Measurements from ENCODE around the gene SPRR2F. TPM values are rescaled to one million over a fixed set of nuclear protein-coding genes. Genes with fewer than 3 reads are reported as not detected.

SPRR2F gene
- total and polyA plus RNA-seq, 9 of the 15 experiments (the other 6 are each of a cell fraction or from before 2014, with no cell fraction given) = 0.22 to 2.0 (median 0.41) TPM; not detected in 4

- Histone ChIP-seq H3K4me3 (no peak within 1 kb of the TSS), H3K9ac (ENCODE audit: insufficient read depth in 1 of 2, low read depth in 2 of 2, low read length in 2 of 2) (no peak within 1 kb of the TSS), H2AFZ (ENCODE audit: low read depth, low read length) (no peak within 1 kb of the TSS), H3K36me3 (ENCODE audit: control insufficient read depth, insufficient read depth, low read length) (no peaks in the 10 kb centered on the region), H3K27ac (ENCODE audit: extremely low read depth, low read depth, low read length) (no peak within 1 kb of the TSS), H3K79me2 (ENCODE audit: control insufficient read depth, insufficient read depth, low read length) (no peaks in the 10 kb centered on the region), H3K27me3 (ENCODE audit: control insufficient read depth in 2 of 2, insufficient read depth in 2 of 2, low read length in 2 of 2) (peaks cover 0 to 5% of the 10 kb centered on the region in 2 experiments; a peak in 1 of 5 replicates), H3K4me1 (replicated peaks in 1 of 2; ENCODE audit: control insufficient read depth in 2 of 2, insufficient read depth in 2 of 2, low read length in 2 of 2) (no peaks in the 10 kb centered on the region), H3K9me3 (replicated peaks; ENCODE audit: control insufficient read depth, insufficient read depth, low read depth, low read length) (no peaks in the 10 kb centered on the region), H3K4me2 (ENCODE audit: insufficient read depth, low read length) (no peak within 1 kb of the TSS), H3K9me1 (ENCODE audit: control insufficient read depth, insufficient read depth, low read length) (no peaks in the 10 kb centered on the region), H4K20me1 (replicated peaks; ENCODE audit: control insufficient read depth, insufficient read depth, low read length) (no peaks in the 10 kb centered on the region)
- CTCF ChIA-PET (ENCODE audit: low intra/inter-chr PET ratio) = no interaction called here
- POLR2A ChIA-PET = no interaction called here
- ATAC-seq (no peak), DNase-seq (ENCODE audit: extremely low read depth in 1 of 4, low spot score in 3 of 4) (no peak), FAIRE-seq (no peak)
- TF ChIP-seq BHLHE40 (IDR thresholded peaks at IDR 0.05; ENCODE audit: low read length) = no peak
- intact Hi-C loops (cut with micrococcal nuclease) = no loop called here
- 0% methylated on average over 1 of the region's 1 CpG for WGBS (ENCODE audit: insufficient coverage, low coverage, missing lambda C conversion rate)
- no TSS peak for BruUV-seq (replicated peaks)
- in situ Hi-C loops (cut with MboI) = no loop called here
Measured at GRCh38 chr1:153150846-153151245, 37.5 kb upstream of the SPRR2F start, which contains the start of gene SPRR2G. TSS of gene SPRR2G (minus strand) at chr1:153150890. CDS start at chr1:153150110, 780 bp downstream.

- CTCF ChIA-PET (ENCODE audit: low intra/inter-chr PET ratio) = no interaction called here
- Histone ChIP-seq H3K4me3 (no peak overlapping the region), H3K27ac (ENCODE audit: extremely low read depth, low read depth, low read length) (no peak overlapping the region), H3K27me3 (ENCODE audit: control insufficient read depth in 2 of 2, insufficient read depth in 2 of 2, low read length in 2 of 2) (peaks cover 0 to 4% of the 10 kb centered on the region in 2 experiments; a peak in 2 of 5 replicates), H2AFZ (ENCODE audit: low read depth, low read length) (no peak overlapping the region), H3K4me2 (ENCODE audit: insufficient read depth, low read length) (no peak overlapping the region), H3K36me3 (ENCODE audit: control insufficient read depth, insufficient read depth, low read length) (no peaks in the 10 kb centered on the region), H3K4me1 (replicated peaks in 1 of 2; ENCODE audit: control insufficient read depth in 2 of 2, insufficient read depth in 2 of 2, low read length in 2 of 2) (no peaks in the 10 kb centered on the region), H4K20me1 (replicated peaks; ENCODE audit: control insufficient read depth, insufficient read depth, low read length) (no peaks in the 10 kb centered on the region), H3K79me2 (ENCODE audit: control insufficient read depth, insufficient read depth, low read length) (no peaks in the 10 kb centered on the region), H3K9ac (ENCODE audit: insufficient read depth in 1 of 2, low read depth in 2 of 2, low read length in 2 of 2) (no peak overlapping the region), H3K9me1 (ENCODE audit: control insufficient read depth, insufficient read depth, low read length) (no peaks in the 10 kb centered on the region), H3K9me3 (replicated peaks; ENCODE audit: control insufficient read depth, insufficient read depth, low read depth, low read length) (no peaks in the 10 kb centered on the region)
- DNase-seq (ENCODE audit: extremely low read depth in 1 of 4, low spot score in 3 of 4) (no peak), FAIRE-seq (no peak), ATAC-seq (no peak)
- in situ Hi-C loops (cut with MboI) = no loop called here
- POLR2A ChIA-PET = no interaction called here
- TF ChIP-seq NFE2 (IDR thresholded peaks at IDR 0.05; ENCODE audit: low read depth) (no peak), PKNOX1 (IDR thresholded peaks at IDR 0.05) (no peak), RFX1 (IDR thresholded peaks at IDR 0.05) (no peak), ID3 (CRISPR knock-in tag; IDR thresholded peaks at IDR 0.05) (no peak), ID3 (tag; IDR thresholded peaks at IDR 0.05) (no peak), GABPB1 (CRISPR knock-in tag; IDR thresholded peaks at IDR 0.05) (no peak), SRF (CRISPR knock-in tag; IDR thresholded peaks at IDR 0.05) (peak in 1 of 2 experiments; percentile 94; a peak in 2 of 4 replicates), SMC3 (conservative IDR thresholded peaks at IDR 0.05; ENCODE audit: insufficient read depth, low read depth, low read length) (no peak)
- WGBS (ENCODE audit: insufficient coverage, low coverage, missing lambda C conversion rate) = 2% methylated on average over 3 of the region's 3 CpGs
- intact Hi-C loops (cut with micrococcal nuclease) = no loop called here
- no TSS peak for BruUV-seq (replicated peaks)
Measured at GRCh38 chr1:153141377-153141776, 28.1 kb upstream of the SPRR2F start.

Data from K562 (cell line).